Omental fat pad (tissue), 4 donors: Measurements from ENCODE around the gene LCN15. TPM values are rescaled to one million over a fixed set of nuclear protein-coding genes. Genes with fewer than 3 reads are reported as not detected.

Experiments
- ATAC-seq: fragments of 150-250 bp; one replicate; pipeline ENCODE4 v1.9.1; 2016; ENCODE audit warnings: mild to moderate bottlenecking, moderate library complexity; ENCODE audit not compliant: low FRiP score
- DNase-seq: peaks from one replicate; pipeline ENCODE4 v3.0.0-alpha.2; 2019; ENCODE audit warnings: low spot score
- total RNA-seq, 4 donors: library from RNA; depleted of rRNA; stranded (reverse); fragments of >200 nt; gene quantifications; one replicate each; pipeline ENCODE4 v1.1.0, GENCODE V29; 2016
- TF ChIP-seq, protein P1 (sequence below), 3 donors: fragments of 450-650 bp; IDR thresholded peaks; one replicate each; pipeline ENCODE4 v1.5.1; 2016 to 2017; ENCODE audit warnings: antibody characterized with exemption in 3 of 3, mild to moderate bottlenecking in 3 of 3, moderate library complexity in 2 of 3

Gene LCN15
- total RNA-seq, 4 donors from 2014 or later = not detected

DNA sequence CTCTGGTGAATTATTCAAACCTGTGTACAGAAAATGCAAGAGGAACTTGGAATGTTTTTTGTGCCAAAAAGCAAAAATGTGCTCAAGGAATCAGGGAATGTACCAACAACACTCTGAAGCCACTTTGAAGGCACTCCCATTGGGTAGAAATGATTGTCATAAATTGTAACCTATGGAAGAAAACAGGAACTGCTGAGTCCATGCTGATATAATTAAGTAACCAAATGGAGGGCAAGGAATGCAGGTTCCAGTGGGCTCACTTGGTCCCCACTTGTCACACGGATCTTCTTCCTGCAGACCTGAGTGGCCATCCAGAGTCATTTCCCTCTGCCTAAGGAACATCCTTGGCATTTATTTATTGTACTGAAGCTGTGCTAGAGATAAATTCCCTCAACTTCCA lies 13.1 kb downstream of the LCN15 start:
- DNase-seq (no peak), ATAC-seq (no peak)
- TF ChIP-seq, protein P1, sequence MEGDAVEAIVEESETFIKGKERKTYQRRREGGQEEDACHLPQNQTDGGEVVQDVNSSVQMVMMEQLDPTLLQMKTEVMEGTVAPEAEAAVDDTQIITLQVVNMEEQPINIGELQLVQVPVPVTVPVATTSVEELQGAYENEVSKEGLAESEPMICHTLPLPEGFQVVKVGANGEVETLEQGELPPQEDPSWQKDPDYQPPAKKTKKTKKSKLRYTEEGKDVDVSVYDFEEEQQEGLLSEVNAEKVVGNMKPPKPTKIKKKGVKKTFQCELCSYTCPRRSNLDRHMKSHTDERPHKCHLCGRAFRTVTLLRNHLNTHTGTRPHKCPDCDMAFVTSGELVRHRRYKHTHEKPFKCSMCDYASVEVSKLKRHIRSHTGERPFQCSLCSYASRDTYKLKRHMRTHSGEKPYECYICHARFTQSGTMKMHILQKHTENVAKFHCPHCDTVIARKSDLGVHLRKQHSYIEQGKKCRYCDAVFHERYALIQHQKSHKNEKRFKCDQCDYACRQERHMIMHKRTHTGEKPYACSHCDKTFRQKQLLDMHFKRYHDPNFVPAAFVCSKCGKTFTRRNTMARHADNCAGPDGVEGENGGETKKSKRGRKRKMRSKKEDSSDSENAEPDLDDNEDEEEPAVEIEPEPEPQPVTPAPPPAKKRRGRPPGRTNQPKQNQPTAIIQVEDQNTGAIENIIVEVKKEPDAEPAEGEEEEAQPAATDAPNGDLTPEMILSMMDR (IDR thresholded peaks at IDR 0.05) = no peak

DNA sequence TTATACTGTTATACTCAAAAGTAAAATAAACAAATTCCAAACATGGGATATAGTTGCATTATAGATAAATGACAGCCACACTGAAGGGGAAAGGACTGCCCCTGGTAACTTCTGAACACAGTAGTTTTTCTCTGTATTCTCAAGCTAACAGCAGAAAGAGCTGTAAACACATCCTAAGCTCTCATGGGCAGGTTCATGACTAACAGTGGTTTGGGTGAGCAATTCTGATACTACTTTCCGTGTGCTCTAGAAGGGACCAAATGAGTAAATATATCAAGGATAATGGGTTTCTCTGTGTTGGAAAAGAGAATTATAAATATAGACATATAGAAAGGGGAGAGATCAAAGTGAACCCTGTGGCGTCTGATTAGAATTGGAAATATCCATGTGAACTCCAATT lies 13.8 kb downstream of the LCN15 start:
- ATAC-seq = no peak

DNA sequence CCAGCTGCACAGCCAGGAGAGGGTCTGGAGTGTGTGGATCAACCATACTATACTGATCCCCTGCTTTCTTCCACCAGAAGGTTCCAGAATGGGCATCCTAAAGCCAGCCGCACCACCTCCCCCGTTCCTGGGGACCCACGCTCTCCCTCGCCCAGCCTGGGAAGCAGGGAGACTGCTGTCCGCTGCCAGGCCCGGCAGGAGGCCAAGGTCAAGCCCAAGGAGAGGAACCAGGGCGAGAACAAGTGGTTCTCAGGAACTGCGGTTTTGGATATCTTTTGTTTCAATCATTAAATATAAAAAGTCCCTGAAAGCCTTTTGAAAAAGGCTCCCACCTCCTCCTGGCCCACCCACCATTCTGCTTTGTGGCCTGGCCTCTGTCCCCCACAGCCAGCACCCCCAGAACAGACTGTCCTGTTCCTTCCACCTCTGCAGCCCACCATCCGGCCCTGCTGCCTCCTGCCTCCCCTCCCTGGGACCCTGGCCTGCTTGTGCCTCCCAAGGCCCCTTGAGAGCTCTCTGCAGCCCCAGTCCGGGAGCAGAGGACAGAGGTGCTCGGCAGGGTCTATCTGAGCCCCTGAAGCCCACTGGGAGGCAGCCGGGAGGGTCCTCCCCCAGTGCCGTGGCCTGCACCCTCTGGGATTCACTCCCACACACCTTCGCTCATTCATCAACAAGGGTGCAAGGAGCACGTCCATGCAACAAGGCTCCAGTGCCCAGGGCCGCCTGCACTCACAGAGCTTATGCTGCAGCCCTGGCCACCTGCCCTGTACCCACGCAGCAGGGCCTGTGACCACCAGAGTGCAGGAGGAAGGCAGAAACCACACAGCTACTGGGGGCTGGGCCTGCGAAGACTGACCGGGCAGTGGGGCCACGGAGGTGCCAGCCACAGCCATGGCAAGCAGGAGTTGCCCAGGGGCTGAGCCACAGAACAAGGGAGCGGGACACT lies 15.4 kb downstream of the LCN15 start:
- ATAC-seq (no peak), DNase-seq (no peak)
- TF ChIP-seq, protein P1 (IDR thresholded peaks at IDR 0.05) = no peak

More for the DNA sequence above, 13.8 kb downstream of the LCN15 start:
- DNase-seq = no peak
- TF ChIP-seq, protein P1 (IDR thresholded peaks at IDR 0.05) = no peak

DNA sequence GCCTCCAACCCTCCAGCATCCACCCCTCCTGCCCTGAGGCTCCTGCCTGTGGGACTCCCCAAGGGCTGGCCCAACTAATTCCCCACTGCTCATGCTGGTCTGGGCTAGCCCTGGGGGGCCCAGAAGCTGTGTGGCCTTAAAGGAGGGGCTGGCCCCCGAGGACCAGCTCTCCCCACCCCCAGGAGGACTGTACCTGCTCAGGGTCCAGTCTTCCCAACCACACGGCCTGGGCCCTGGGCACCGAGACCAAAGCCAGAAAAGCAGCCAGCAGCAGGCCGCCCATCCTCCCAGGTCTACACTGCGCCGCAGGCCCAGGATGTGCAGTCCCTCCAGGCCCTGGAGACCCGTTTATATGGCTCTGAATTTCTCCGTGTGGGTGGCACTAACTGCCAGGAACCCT lies 16.1 kb downstream of the LCN15 start, which contains the start of gene LCN6:
Gene LCN6 (minus strand): TSS at position 325 of the 400 bp plus-strand sequence. CDS start 42 bp downstream, at position 283.
- TF ChIP-seq, protein P1 (IDR thresholded peaks at IDR 0.05) = no peak
- no peak for DNase-seq
- ATAC-seq = no peak

DNA sequence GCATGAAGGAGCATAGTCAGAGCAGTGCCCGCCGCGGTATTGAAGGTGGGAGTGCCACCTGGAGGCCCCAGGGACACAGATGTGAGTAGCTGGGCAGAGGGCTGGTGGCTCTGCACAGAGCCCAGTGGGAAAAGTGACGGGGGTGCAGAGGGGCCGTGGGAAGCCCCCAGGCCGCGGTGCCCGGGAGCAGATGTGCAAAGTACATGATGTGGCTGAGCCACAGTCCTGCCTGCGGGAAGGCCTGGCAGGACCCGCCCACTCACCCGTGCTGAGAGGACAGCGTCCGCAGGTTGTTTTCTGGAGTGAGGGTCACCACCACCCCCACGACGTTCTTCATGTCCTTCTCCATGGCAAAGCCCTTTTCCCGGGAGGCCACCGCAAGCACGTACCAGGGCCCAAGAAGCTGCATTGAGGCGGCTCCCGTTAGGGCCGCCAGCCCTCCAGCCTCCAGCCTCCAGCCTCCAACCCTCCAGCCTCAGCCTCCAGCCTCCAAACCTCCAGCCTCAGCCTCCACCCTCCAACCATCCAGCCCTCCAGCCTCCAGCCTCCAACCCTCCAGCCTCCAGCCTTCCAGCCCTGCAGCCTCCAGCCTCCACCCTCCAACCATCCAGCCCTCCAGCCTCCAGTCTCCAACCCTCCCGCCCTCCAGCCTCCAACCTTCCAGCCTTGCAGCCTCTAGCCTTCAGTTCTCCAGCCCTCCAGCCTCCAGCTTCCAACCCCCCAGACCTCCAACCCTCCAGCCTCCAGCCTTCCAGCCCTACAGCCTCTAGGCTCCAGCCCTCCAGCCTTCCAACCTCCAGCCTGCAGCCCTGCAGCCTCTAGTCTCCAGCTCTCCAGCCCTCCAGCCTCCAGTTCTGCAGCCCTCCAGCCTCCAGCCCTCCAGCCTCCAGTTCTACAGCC lies 16.9 kb downstream of the LCN15 start:
- DNase-seq = no peak
- ATAC-seq = no peak
- TF ChIP-seq, protein P1 (IDR thresholded peaks at IDR 0.05) = no peak

DNA sequence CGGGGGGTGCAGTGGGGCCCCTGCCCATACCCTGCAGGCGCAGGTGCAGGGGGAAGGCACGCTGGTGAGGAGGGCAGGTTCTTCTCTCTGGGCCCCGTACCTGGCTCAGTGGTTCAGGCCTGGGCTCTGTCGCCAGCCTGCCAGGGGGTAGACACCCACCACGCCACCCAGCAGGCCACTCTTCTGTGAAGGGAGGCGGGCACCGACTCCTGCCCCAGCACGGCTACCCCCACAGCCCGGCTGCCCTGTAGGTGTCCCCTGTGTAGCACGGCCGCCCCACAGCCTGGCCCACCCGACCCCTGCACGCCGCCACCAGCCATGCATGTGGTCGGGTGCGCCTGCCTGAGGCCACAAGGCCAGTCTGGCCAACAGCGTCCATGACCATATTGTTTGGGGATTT lies 17.7 kb downstream of the LCN15 start:
- ATAC-seq (no peak), DNase-seq (no peak)
- TF ChIP-seq, protein P1 (IDR thresholded peaks at IDR 0.05) = no peak
